Measurements from ENCODE around the gene DLGAP1.

DNA sequence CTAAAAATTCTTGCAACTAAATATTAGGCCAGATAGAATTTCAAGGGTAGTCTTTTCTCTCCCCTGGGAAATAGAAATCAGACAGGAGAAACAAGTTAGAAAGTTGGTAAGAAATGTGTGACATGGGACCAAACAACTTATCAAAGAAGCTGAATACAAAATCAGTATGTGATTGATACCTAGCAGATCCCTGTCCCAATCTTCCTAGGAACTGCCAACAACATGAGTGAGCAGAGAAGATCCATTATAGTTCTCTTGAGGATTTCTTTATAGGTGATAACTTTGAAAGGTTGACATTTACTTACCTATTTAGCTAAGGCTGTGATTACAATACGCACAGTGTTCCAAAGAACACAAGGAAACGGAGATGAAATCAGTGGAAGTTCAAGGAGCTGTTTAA is 162.4 kb downstream of the DLGAP1 start:
- TF ChIP-seq, protein P1, sequence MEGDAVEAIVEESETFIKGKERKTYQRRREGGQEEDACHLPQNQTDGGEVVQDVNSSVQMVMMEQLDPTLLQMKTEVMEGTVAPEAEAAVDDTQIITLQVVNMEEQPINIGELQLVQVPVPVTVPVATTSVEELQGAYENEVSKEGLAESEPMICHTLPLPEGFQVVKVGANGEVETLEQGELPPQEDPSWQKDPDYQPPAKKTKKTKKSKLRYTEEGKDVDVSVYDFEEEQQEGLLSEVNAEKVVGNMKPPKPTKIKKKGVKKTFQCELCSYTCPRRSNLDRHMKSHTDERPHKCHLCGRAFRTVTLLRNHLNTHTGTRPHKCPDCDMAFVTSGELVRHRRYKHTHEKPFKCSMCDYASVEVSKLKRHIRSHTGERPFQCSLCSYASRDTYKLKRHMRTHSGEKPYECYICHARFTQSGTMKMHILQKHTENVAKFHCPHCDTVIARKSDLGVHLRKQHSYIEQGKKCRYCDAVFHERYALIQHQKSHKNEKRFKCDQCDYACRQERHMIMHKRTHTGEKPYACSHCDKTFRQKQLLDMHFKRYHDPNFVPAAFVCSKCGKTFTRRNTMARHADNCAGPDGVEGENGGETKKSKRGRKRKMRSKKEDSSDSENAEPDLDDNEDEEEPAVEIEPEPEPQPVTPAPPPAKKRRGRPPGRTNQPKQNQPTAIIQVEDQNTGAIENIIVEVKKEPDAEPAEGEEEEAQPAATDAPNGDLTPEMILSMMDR (IDR thresholded peaks at IDR 0.05; ENCODE audit: poor library complexity), result no peak
- TF ChIP-seq EZH2 (IDR thresholded peaks at IDR 0.05; ENCODE audit: borderline replicate concordance) (no peak), EZH2phosphoT487 (IDR thresholded peaks at IDR 0.05; ENCODE audit: low read depth, severe bottlenecking, unreplicated experiment) (no peak)
